ENCODE data around the gene OTUD7B. TPM values are rescaled to one million over a fixed set of nuclear protein-coding genes. Genes with fewer than 3 reads are reported as not detected.
"Not testable (repeated sequence)": the region's sequence is repeated elsewhere in the genome, so short reads cannot be mapped to it uniquely, and the experiment has no call there.

OTUD7B gene
- total RNA-seq (6.7 TPM), polyA plus RNA-seq (1 to 10 TPM in 2 of 4 donors, under 1 TPM in 2; 0.57 to 1.3 (median 1.1) TPM)

DNA sequence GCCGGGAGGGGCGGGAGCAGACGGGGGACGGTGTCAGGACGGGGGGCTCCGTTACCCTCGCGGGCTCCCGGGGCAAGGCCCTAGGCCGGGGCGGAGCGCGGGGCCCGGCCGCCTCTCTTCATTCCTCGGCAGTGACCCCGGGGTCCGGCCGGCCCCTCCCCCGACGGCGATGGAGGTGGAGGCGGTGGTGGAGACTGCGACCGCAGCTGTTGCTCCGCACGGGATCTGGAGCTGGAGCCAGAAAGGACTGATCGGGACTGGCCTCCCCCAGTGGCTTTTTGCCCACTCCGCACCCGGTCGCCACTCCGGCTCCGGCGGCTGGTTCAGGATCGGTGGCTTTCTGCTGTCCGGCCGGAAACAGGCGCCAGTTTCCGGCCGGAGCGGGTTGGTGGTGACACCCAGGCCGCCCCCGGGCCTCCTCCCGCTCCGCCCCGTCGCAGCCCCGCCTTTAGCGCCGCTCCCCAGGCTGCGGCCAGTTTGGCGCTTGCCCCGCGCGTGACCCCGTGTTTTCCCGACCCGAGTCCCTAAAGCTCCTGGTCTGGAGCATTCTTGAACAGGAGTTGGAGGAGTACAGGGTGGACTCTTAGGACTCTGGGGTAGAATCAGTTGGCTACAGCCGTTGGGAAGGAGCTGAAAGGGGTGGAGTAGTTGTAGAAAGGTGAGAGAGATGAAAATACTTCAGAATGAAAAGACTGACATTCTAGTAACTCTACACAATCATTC lies at the start of gene OTUD7B:
TSS of gene OTUD7B (minus strand) at position 334 of the 723 bp plus-strand sequence. CDS start 33,216 bp downstream, outside the sequence.
- peak within 1 kb of the TSS; percentile 29 for H3K27ac ChIP-seq (ENCODE audit: insufficient read depth, low read length, poor library complexity, severe bottlenecking)
- H3K9me3 ChIP-seq (ENCODE audit: control insufficient read depth in 2 of 2, low read length in 2 of 2): no peaks in the 10 kb centered on the region
- Mint-ChIP-seq H3K27ac (peak within 1 kb of the TSS; percentile 93 to 99 (median 97)), H3K36me3 (no peaks in the 10 kb centered on the region), H3K4me3 (peak within 1 kb of the TSS; percentile 97 to 100 (median 98)), H3K4me1 (peaks cover 26 to 37% (median 30%) of the 10 kb centered on the region in 4 donors), H3K9me3 (no peaks in the 10 kb centered on the region), H3K27me3 (no peaks in the 10 kb centered on the region)
- no peaks in the 10 kb centered on the region for H3K27me3 ChIP-seq (ENCODE audit: control insufficient read depth, insufficient read depth, low read length)
- H3K36me3 ChIP-seq (ENCODE audit: control insufficient read depth, insufficient read depth, low read length): no peaks in the 10 kb centered on the region
- peak; percentile 47 to 85 (median 48) for DNase-seq
- peaks cover 21% of the 10 kb centered on the region for H3K4me1 ChIP-seq (ENCODE audit: control insufficient read depth, insufficient read depth, low read length, poor library complexity, severe bottlenecking)
- peak; percentile 74 to 76 for ATAC-seq (ENCODE audit: low read depth in 2 of 2)
- peak within 1 kb of the TSS; percentile 93 for H3K4me3 ChIP-seq (ENCODE audit: low read depth, low read length)

GRCh38 chr1:150060260-150060659 lies 49.7 kb upstream of the OTUD7B start:
- H3K4me1 Mint-ChIP-seq: peaks cover 0 to 1% (median 0%) of the 10 kb centered on the region in 4 donors
- no peak overlapping the region for H3K27ac Mint-ChIP-seq
- H3K27me3 ChIP-seq (ENCODE audit: control insufficient read depth, insufficient read depth, low read length): no peaks in the 10 kb centered on the region
- H3K9me3 ChIP-seq (ENCODE audit: control insufficient read depth in 2 of 2, low read length in 2 of 2): no peaks in the 10 kb centered on the region
- no peak overlapping the region for H3K4me3 ChIP-seq (ENCODE audit: low read depth, low read length)
- H3K27ac ChIP-seq (ENCODE audit: insufficient read depth, low read length, poor library complexity, severe bottlenecking): no peak overlapping the region
- no peak for ATAC-seq (ENCODE audit: low read depth in 2 of 2)
- H3K4me1 ChIP-seq (ENCODE audit: control insufficient read depth, insufficient read depth, low read length, poor library complexity, severe bottlenecking): no peaks in the 10 kb centered on the region
- no peak for DNase-seq
- peaks cover 9% of the 10 kb centered on the region for H3K27me3 Mint-ChIP-seq
- H3K9me3 Mint-ChIP-seq: no peaks in the 10 kb centered on the region
- H3K4me3 Mint-ChIP-seq: no peak overlapping the region
- H3K36me3 ChIP-seq (ENCODE audit: control insufficient read depth, insufficient read depth, low read length): no peaks in the 10 kb centered on the region
- H3K36me3 Mint-ChIP-seq: no peaks in the 10 kb centered on the region

DNA sequence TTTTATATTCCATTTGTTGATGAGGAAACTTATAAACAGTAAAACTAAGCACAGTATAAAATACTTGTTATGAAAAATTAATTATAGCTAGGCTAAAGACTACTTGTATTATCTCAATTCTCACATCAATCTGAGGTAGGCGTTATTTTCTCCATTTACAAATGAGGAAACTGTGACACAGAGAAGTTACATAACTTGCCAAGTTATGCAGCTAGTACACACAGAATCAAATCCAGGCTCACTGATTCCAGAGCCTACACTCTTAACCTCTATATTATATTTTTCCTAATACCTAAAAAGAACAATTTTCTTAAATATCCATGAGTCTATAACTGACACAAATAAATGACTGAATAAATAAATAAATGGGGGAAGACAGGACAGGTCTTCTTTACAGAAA lies 45.9 kb upstream of the OTUD7B start:
- no peaks in the 10 kb centered on the region for H3K4me1 ChIP-seq (ENCODE audit: control insufficient read depth, insufficient read depth, low read length, poor library complexity, severe bottlenecking)
- H3K27me3 Mint-ChIP-seq: peaks cover 24% of the 10 kb centered on the region
- no peaks in the 10 kb centered on the region for H3K36me3 Mint-ChIP-seq
- no peak overlapping the region for H3K4me3 ChIP-seq (ENCODE audit: low read depth, low read length)
- H3K27ac ChIP-seq (ENCODE audit: insufficient read depth, low read length, poor library complexity, severe bottlenecking): no peak overlapping the region
- H3K4me3 Mint-ChIP-seq: no peak overlapping the region
- ATAC-seq (ENCODE audit: low read depth in 2 of 2) (no peak), DNase-seq (no peak)
- H3K9me3 ChIP-seq (ENCODE audit: control insufficient read depth in 2 of 2, low read length in 2 of 2): no peaks in the 10 kb centered on the region
- H3K9me3 Mint-ChIP-seq: no peaks in the 10 kb centered on the region
- H3K27ac Mint-ChIP-seq: no peak overlapping the region
- no peaks in the 10 kb centered on the region for H3K27me3 ChIP-seq (ENCODE audit: control insufficient read depth, insufficient read depth, low read length)
- H3K4me1 Mint-ChIP-seq: peaks cover 0 to 1% (median 0%) of the 10 kb centered on the region in 4 donors
- H3K36me3 ChIP-seq (ENCODE audit: control insufficient read depth, insufficient read depth, low read length): no peaks in the 10 kb centered on the region

GRCh38 chr1:150055507-150055906 lies 45.0 kb upstream of the OTUD7B start:
- H3K36me3 ChIP-seq (ENCODE audit: control insufficient read depth, insufficient read depth, low read length); H3K27ac ChIP-seq (ENCODE audit: insufficient read depth, low read length, poor library complexity, severe bottlenecking); H3K27me3 ChIP-seq (ENCODE audit: control insufficient read depth, insufficient read depth, low read length); H3K9me3 Mint-ChIP-seq; H3K36me3 Mint-ChIP-seq; DNase-seq; H3K4me3 ChIP-seq (ENCODE audit: low read depth, low read length); ATAC-seq (ENCODE audit: low read depth in 2 of 2); H3K4me3 Mint-ChIP-seq; H3K4me1 ChIP-seq (ENCODE audit: control insufficient read depth, insufficient read depth, low read length, poor library complexity, severe bottlenecking); H3K9me3 ChIP-seq (ENCODE audit: control insufficient read depth in 2 of 2, low read length in 2 of 2); H3K27ac Mint-ChIP-seq; H3K4me1 Mint-ChIP-seq: not testable (repeated sequence)
- peaks cover 28% of the 10 kb centered on the region for H3K27me3 Mint-ChIP-seq

- H3K27me3 ChIP-seq (ENCODE audit: control insufficient read depth, insufficient read depth, low read length): no peaks in the 10 kb centered on the region
- no peak overlapping the region for H3K27ac ChIP-seq (ENCODE audit: insufficient read depth, low read length, poor library complexity, severe bottlenecking)
- ATAC-seq (ENCODE audit: low read depth in 2 of 2): no peak
- Mint-ChIP-seq H3K36me3 (no peaks in the 10 kb centered on the region), H3K27ac (no peak overlapping the region), H3K27me3 (peaks cover 31% of the 10 kb centered on the region), H3K9me3 (no peaks in the 10 kb centered on the region), H3K4me1 (peaks cover 0 to 5% (median 3%) of the 10 kb centered on the region in 4 donors), H3K4me3 (no peak overlapping the region)
- H3K4me3 ChIP-seq (ENCODE audit: low read depth, low read length): no peak overlapping the region
- no peaks in the 10 kb centered on the region for H3K4me1 ChIP-seq (ENCODE audit: control insufficient read depth, insufficient read depth, low read length, poor library complexity, severe bottlenecking)
- no peak for DNase-seq
- H3K9me3 ChIP-seq (ENCODE audit: control insufficient read depth in 2 of 2, low read length in 2 of 2): no peaks in the 10 kb centered on the region
- no peaks in the 10 kb centered on the region for H3K36me3 ChIP-seq (ENCODE audit: control insufficient read depth, insufficient read depth, low read length)
Observed at GRCh38 chr1:150053926-150054325, 43.4 kb upstream of the OTUD7B start.

DNA sequence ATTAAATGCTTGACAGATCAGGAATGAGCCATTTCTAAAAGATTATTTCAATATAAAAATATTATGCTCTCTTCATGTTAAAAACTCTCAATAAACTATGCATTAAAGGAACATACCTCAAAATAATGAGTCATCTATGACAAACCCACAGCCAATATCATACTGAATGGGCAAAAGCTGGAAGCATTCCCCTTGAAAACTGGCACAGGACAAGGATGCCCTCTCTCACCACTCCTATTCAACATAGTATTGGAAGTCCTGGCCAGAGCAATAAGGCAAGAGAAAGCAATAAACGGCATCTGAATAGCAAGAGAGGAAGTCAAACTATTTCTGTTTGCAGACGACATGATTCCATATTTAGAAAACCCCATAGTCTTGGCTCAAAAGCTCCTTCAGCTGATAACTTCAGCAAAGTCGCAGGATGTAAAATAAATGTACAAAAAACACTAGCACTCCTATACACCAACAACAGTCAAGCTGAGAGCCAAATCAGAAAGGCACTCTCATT lies 41.4 kb upstream of the OTUD7B start:
- H3K4me3 Mint-ChIP-seq; ATAC-seq (ENCODE audit: low read depth in 2 of 2); H3K36me3 Mint-ChIP-seq; H3K27me3 ChIP-seq (ENCODE audit: control insufficient read depth, insufficient read depth, low read length); H3K4me1 Mint-ChIP-seq; H3K9me3 Mint-ChIP-seq; H3K9me3 ChIP-seq (ENCODE audit: control insufficient read depth in 2 of 2, low read length in 2 of 2); DNase-seq; H3K4me3 ChIP-seq (ENCODE audit: low read depth, low read length); H3K36me3 ChIP-seq (ENCODE audit: control insufficient read depth, insufficient read depth, low read length); H3K27ac Mint-ChIP-seq; H3K4me1 ChIP-seq (ENCODE audit: control insufficient read depth, insufficient read depth, low read length, poor library complexity, severe bottlenecking); H3K27ac ChIP-seq (ENCODE audit: insufficient read depth, low read length, poor library complexity, severe bottlenecking): not testable (repeated sequence)
- H3K27me3 Mint-ChIP-seq: peaks cover 27% of the 10 kb centered on the region

DNA sequence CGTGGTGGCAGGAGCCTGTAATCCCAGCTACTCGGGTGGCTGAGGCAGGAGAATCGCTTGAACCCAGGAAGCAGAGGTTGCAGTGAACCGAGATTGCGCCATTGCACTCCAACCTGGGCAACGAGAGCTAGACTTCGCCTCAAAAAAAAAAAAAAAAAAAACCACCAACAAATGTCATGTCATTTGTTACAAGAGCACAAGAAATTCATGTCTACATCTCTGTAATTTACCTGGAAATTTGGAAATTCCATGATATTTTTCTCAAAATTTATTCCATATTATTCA lies 40.5 kb upstream of the OTUD7B start:
- Histone ChIP-seq H3K27ac (ENCODE audit: insufficient read depth, low read length, poor library complexity, severe bottlenecking) (no peak overlapping the region), H3K9me3 (ENCODE audit: control insufficient read depth in 2 of 2, low read length in 2 of 2) (no peaks in the 10 kb centered on the region), H3K27me3 (ENCODE audit: control insufficient read depth, insufficient read depth, low read length) (no peaks in the 10 kb centered on the region), H3K36me3 (ENCODE audit: control insufficient read depth, insufficient read depth, low read length) (no peaks in the 10 kb centered on the region), H3K4me3 (ENCODE audit: low read depth, low read length) (no peak overlapping the region), H3K4me1 (ENCODE audit: control insufficient read depth, insufficient read depth, low read length, poor library complexity, severe bottlenecking) (no peaks in the 10 kb centered on the region)
- peaks cover 0 to 5% (median 3%) of the 10 kb centered on the region in 4 donors for H3K4me1 Mint-ChIP-seq
- ATAC-seq (ENCODE audit: low read depth in 2 of 2) (no peak), DNase-seq (no peak)
- H3K27ac Mint-ChIP-seq: no peak overlapping the region
- H3K4me3 Mint-ChIP-seq: no peak overlapping the region
- H3K27me3 Mint-ChIP-seq: peaks cover 27% of the 10 kb centered on the region
- H3K36me3 Mint-ChIP-seq: peaks cover 4% of the 10 kb centered on the region
- no peaks in the 10 kb centered on the region for H3K9me3 Mint-ChIP-seq

GRCh38 chr1:150049926-150050325 lies 39.4 kb upstream of the OTUD7B start:
- no peak for ATAC-seq (ENCODE audit: low read depth in 2 of 2)
- Mint-ChIP-seq H3K27me3 (peaks cover 22% of the 10 kb centered on the region), H3K4me1 (peaks cover 0 to 5% (median 3%) of the 10 kb centered on the region in 4 donors), H3K9me3 (no peaks in the 10 kb centered on the region), H3K4me3 (no peak overlapping the region), H3K36me3 (peaks cover 4% of the 10 kb centered on the region), H3K27ac (no peak overlapping the region)
- H3K36me3 ChIP-seq (ENCODE audit: control insufficient read depth, insufficient read depth, low read length): no peaks in the 10 kb centered on the region
- no peak for DNase-seq
- H3K4me1 ChIP-seq (ENCODE audit: control insufficient read depth, insufficient read depth, low read length, poor library complexity, severe bottlenecking): no peaks in the 10 kb centered on the region
- no peak overlapping the region for H3K27ac ChIP-seq (ENCODE audit: insufficient read depth, low read length, poor library complexity, severe bottlenecking)
- H3K9me3 ChIP-seq (ENCODE audit: control insufficient read depth in 2 of 2, low read length in 2 of 2): no peaks in the 10 kb centered on the region
- no peaks in the 10 kb centered on the region for H3K27me3 ChIP-seq (ENCODE audit: control insufficient read depth, insufficient read depth, low read length)
- no peak overlapping the region for H3K4me3 ChIP-seq (ENCODE audit: low read depth, low read length)
